ENCODE measurements around the gene ERAP2. TPM values are rescaled to one million over a fixed set of nuclear protein-coding genes. Genes with fewer than 3 reads are reported as not detected.

ERAP2 gene
- total RNA-seq, 4 donors from 2014 or later: 5.7 to 20.9 (median 13.7) TPM

DNA sequence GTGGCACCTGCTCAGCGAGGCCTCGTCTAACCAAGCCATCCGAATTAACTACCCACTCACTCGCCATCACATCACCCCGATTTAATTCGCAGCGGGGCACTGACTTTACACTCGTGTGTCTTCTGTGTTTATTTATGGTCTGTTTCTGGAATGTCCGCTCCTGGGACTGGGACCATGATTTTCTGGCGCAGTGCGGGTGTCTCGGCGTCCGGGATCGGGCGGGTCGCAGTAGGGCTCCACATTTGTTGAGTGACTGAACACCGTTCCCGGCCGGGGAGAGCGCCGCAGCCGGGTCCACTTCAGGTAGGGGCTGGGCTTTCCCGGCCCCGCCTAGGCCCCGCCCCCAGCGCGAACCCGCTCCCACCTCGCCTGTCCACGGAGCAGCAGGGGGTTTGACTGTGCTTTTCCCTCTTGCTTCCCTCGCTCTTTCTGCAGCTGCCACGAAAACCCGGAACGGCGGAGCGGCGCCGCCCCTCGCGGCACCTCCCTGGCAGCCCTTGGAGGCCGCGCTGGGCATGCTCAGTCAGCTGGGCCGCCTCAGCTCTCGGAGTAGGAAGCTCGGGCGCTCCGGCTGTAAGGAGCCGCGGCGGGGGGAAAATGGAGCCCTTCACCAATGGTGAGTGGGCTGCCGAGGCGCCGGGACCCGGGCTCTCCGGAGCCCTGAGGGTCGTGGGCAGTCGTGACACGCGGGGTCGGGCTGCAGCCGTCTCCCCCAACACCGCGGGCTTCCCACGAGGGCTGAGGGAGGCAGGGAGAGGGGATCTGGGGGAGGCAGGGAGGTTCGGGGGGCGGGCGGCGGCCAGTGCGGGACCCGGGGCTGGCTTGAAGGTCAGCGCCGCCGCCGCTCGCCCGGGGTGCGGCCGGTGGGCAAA lies 59.5 kb downstream of the ERAP2 start, which contains the start of gene LNPEP:
TSS of gene LNPEP (plus strand) at position 522 of the 872 bp plus-strand sequence. CDS start at position 598, 76 bp downstream.
- peaks cover 15 to 70% (median 28%) of the 10 kb centered on the region in 3 donors for H3K4me1 ChIP-seq
- intact Hi-C loops (cut with DNase I): no loop called here
- peak; percentile 76 for DNase-seq

DNA sequence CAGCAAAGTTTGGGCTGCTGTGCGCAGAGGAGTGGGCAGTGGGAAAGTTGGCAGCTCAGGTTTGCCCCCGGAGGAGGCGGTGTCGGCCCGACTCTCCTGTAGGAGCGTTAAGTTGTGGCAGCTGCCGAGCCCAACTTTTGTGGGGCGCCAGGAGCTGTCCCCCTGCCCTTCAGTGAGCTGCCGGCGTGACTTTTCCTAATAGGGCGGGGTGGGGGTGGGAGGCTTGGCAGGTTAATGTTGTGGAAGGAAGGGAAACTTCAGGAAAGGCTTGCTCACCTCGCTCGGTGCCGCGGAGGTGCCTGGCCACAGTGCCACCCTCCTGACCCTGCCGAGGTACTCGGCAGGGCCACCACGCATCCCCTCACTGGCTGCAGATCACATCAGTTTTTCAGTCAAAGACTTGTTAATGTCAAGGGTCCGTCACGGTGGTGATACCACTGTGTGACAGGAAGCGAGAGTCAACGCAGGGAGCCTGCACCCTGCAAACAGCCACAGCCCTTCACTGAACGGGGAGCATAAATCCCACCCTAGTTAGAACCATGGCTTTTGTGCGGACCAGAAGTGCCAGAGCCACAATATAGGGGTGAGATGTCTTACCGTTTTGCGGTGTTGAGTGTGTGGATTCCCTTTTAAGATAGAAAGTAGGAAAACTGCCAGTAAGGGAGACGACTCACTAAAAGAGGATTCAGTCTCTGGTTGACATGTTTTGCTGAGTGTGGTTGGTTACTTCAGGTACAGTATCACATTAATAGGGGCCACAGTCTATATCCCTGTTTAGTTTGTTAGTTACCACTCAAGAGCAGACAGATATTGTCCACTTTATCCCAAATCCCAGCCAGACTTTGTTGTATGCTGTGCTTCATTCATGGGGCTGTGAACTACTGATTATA lies 60.4 kb downstream of the ERAP2 start:
- WGBS, 2 donors: 0 to 1% methylated on average over 4 to 8 of the region's 27 CpGs
- Histone ChIP-seq H3K4me3 (peak overlapping the region; percentile 86 to 97 (median 92)), H3K4me1 (peaks cover 15 to 78% (median 28%) of the 10 kb centered on the region in 3 donors), H3K27ac (peak overlapping the region; percentile 96 to 99 (median 98)), H3K36me3 (no peaks in the 10 kb centered on the region), H3K27me3 (no peaks in the 10 kb centered on the region), H3K9me3 (no peaks in the 10 kb centered on the region)
- intact Hi-C loops (cut with DNase I): no loop called here
- TF ChIP-seq, protein P1, sequence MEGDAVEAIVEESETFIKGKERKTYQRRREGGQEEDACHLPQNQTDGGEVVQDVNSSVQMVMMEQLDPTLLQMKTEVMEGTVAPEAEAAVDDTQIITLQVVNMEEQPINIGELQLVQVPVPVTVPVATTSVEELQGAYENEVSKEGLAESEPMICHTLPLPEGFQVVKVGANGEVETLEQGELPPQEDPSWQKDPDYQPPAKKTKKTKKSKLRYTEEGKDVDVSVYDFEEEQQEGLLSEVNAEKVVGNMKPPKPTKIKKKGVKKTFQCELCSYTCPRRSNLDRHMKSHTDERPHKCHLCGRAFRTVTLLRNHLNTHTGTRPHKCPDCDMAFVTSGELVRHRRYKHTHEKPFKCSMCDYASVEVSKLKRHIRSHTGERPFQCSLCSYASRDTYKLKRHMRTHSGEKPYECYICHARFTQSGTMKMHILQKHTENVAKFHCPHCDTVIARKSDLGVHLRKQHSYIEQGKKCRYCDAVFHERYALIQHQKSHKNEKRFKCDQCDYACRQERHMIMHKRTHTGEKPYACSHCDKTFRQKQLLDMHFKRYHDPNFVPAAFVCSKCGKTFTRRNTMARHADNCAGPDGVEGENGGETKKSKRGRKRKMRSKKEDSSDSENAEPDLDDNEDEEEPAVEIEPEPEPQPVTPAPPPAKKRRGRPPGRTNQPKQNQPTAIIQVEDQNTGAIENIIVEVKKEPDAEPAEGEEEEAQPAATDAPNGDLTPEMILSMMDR (IDR thresholded peaks at IDR 0.05): peak in 1 of 6 experiments; percentile 14
- TF ChIP-seq POLR2A (IDR thresholded peaks at IDR 0.05): peak in 1 of 4 donors; percentile 28
- DNase-seq: peak; percentile 13

More for the DNA sequence above, 59.5 kb downstream of the ERAP2 start, which contains the start of gene LNPEP:
- TF ChIP-seq, protein P1 (IDR thresholded peaks at IDR 0.05): peak in 1 of 6 experiments; percentile 32
- TF ChIP-seq POLR2A (IDR thresholded peaks at IDR 0.05): peak in 3 of 4 donors; percentile 22 to 94 (median 94)
- Histone ChIP-seq H3K4me3 (peak within 1 kb of the TSS; percentile 86 to 97 (median 92)), H3K27ac (peak within 1 kb of the TSS; percentile 96 to 99 (median 98)), H3K36me3 (no peaks in the 10 kb centered on the region), H3K27me3 (no peaks in the 10 kb centered on the region), H3K9me3 (no peaks in the 10 kb centered on the region)
- WGBS, 2 donors: 0% methylated on average over 9 of the region's 79 CpGs; no CpG with 5 or more reads in 1 of the 2 donors

DNA sequence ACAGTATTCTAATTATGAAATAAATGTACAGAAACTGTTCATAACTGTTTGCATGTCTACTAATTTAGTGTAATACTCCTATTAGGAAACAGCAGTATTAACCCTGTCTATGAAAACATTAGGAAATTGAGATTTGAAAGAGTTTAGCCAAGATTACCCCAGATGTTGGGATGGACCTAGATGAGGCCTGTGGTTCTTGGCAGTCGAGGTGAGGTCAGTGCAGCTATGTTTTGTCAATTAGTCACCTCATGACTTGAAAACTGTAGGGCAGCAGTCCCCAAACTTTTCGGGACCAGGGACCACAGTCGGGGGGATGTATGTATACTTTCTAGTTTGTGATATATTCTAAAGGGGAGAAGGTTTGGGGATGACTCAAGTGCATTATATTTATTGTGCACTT lies 64.3 kb downstream of the ERAP2 start:
- no peak overlapping the region for H3K4me3 ChIP-seq
- H3K36me3 ChIP-seq: no peaks in the 10 kb centered on the region
- intact Hi-C loops (cut with DNase I): no loop called here
- H3K4me1 ChIP-seq: peaks cover 7 to 72% (median 16%) of the 10 kb centered on the region in 3 donors
- H3K27me3 ChIP-seq: no peaks in the 10 kb centered on the region
- DNase-seq: no peak
- WGBS, 2 donors: 76 to 79% methylated on average over 3 of the region's 3 CpGs
- H3K27ac ChIP-seq: no peak overlapping the region
- no peaks in the 10 kb centered on the region for H3K9me3 ChIP-seq
- TF ChIP-seq, protein P1 (IDR thresholded peaks at IDR 0.05): no peak
- TF ChIP-seq POLR2A (IDR thresholded peaks at IDR 0.05): no peak

- 68 to 87% methylated on average over 4 of the region's 4 CpGs for WGBS, 2 donors
- Histone ChIP-seq H3K36me3 (no peaks in the 10 kb centered on the region), H3K4me1 (peaks cover 7 to 77% (median 16%) of the 10 kb centered on the region in 3 donors), H3K4me3 (no peak overlapping the region), H3K27ac (no peak overlapping the region), H3K9me3 (no peaks in the 10 kb centered on the region), H3K27me3 (no peaks in the 10 kb centered on the region)
- no peak for TF ChIP-seq POLR2A (IDR thresholded peaks at IDR 0.05)
- TF ChIP-seq, protein P1 (IDR thresholded peaks at IDR 0.05): no peak
- no peak for DNase-seq
- intact Hi-C loops (cut with DNase I): no loop called here
These were observed 64.8 kb downstream of the ERAP2 start for GRCh38 chr5:96941140-96941539.

Measured in esophagus squamous epithelium (tissue), 5 donors.